H1 (cell line): ENCODE results near the gene NPBWR2. TPM values are rescaled to one million over a fixed set of nuclear protein-coding genes. Genes with fewer than 3 reads are reported as not detected.

Source experiments
- ATF3 ChIP-seq: IDR thresholded peaks from 2 replicates; pipeline ENCODE4 v1.6.1; 2011; ENCODE audit warnings: low read depth, mild to moderate bottlenecking, low read length; ENCODE audit not compliant: insufficient read depth
- RXRA ChIP-seq: IDR thresholded peaks from 2 replicates; pipeline ENCODE4 v1.6.1; 2011; ENCODE audit warnings: low read depth, mild to moderate bottlenecking, low read length, moderate library complexity; ENCODE audit not compliant: insufficient read depth
- SIN3A ChIP-seq, 2 experiments: IDR thresholded peaks in 1 of 2; conservative IDR thresholded peaks in 1 of 2; 2 replicates each; pipeline ENCODE4 v1.6.1; 2011 to 2012; ENCODE audit warnings: low read length in 2 of 2, improper control_type of control experiment in 1 of 2, low read depth in 1 of 2, mild to moderate bottlenecking in 1 of 2
- polyA plus RNA-seq, 7 experiments: library from polyadenylated mRNA; depleted of rRNA in 3 of 7; stranded (reverse) in 5 of 7; unstranded in 2 of 7; fragments of >200 nt in 5 of 7; fragments of 200-250 nt in 2 of 7; gene quantifications; 1 replicate in 5 of 7; 2 replicates in 1 of 7; 4 replicates in 1 of 7; pipeline versions ENCODE4 v1.2.1 to v1.2.3, GENCODE V29; 2011 to 2013; ENCODE audit warnings: missing spikeins in 2 of 7, mixed read lengths in 2 of 7
- total RNA-seq: library from RNA; stranded (reverse); fragmentation: NEBNext Ultra II Directional; extraction: Animal tissue kit (Norgen Biotek cat#: 25700); gene quantifications from 2 replicates; pipeline ENCODE4 v1.2.1, GENCODE V29; 2021

The NPBWR2 gene
- total and polyA plus RNA-seq, 2 of the 8 experiments (the other 6 are each of a cell fraction or from before 2014, with no cell fraction given) = not detected

GRCh38 chr20:64056639-64056888 lies 50.8 kb downstream of the NPBWR2 start (continued):
- no peak for TF ChIP-seq SIN3A (conservative IDR thresholded peaks at IDR 0.05 in 1 of 2, IDR thresholded peaks at IDR 0.05 in 1 of 2; ENCODE audit: low read depth in 1 of 2, low read length in 2 of 2)
- no peak for TF ChIP-seq ATF3
- no peak for TF ChIP-seq RXRA
